GM20000 (cell line): ENCODE results near the gene EME2.

Experiments
- DNase-seq: peaks from one replicate; pipeline ENCODE4 v3.0.0; 2012; ENCODE audit warnings: low spot score
- TF ChIP-seq, protein P1 (sequence below): IDR thresholded peaks from 2 replicates; pipeline ENCODE4 v1.5.1; 2012; ENCODE audit warnings: mild to moderate bottlenecking, control low read depth; ENCODE audit errors: extremely low read depth, missing control alignments

Gene EME2

DNA sequence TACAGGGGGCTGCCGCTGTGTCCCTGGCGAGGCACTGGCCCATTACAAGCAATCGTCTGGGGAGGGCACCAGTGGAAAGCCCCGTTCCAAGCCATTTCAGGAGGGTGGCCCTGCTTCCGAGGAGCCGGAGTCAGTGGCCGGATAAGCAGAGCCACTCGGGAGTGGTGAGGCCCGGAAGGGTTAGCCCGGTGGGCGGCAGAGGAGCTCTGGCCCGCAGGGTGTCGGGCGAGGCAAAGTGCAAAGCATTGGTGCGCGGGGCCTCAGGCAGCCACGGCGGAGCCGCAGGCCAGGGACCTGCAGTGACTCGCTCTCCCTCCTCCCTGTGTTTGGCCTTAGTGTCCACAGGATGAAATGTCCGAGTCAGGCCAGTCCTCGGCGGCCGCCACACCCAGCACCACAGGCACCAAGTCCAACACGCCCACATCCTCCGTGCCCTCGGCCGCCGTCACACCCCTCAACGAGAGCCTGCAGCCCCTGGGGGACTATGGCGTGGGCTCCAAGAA, 25.9 kb upstream of the EME2 start:
- DNase-seq, result no peak
- TF ChIP-seq, protein P1, sequence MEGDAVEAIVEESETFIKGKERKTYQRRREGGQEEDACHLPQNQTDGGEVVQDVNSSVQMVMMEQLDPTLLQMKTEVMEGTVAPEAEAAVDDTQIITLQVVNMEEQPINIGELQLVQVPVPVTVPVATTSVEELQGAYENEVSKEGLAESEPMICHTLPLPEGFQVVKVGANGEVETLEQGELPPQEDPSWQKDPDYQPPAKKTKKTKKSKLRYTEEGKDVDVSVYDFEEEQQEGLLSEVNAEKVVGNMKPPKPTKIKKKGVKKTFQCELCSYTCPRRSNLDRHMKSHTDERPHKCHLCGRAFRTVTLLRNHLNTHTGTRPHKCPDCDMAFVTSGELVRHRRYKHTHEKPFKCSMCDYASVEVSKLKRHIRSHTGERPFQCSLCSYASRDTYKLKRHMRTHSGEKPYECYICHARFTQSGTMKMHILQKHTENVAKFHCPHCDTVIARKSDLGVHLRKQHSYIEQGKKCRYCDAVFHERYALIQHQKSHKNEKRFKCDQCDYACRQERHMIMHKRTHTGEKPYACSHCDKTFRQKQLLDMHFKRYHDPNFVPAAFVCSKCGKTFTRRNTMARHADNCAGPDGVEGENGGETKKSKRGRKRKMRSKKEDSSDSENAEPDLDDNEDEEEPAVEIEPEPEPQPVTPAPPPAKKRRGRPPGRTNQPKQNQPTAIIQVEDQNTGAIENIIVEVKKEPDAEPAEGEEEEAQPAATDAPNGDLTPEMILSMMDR, result no peak

GRCh38 chr16:1747934-1748333, 24.7 kb upstream of the EME2 start:
- TF ChIP-seq, protein P1, result no peak
- DNase-seq, result no peak

DNA sequence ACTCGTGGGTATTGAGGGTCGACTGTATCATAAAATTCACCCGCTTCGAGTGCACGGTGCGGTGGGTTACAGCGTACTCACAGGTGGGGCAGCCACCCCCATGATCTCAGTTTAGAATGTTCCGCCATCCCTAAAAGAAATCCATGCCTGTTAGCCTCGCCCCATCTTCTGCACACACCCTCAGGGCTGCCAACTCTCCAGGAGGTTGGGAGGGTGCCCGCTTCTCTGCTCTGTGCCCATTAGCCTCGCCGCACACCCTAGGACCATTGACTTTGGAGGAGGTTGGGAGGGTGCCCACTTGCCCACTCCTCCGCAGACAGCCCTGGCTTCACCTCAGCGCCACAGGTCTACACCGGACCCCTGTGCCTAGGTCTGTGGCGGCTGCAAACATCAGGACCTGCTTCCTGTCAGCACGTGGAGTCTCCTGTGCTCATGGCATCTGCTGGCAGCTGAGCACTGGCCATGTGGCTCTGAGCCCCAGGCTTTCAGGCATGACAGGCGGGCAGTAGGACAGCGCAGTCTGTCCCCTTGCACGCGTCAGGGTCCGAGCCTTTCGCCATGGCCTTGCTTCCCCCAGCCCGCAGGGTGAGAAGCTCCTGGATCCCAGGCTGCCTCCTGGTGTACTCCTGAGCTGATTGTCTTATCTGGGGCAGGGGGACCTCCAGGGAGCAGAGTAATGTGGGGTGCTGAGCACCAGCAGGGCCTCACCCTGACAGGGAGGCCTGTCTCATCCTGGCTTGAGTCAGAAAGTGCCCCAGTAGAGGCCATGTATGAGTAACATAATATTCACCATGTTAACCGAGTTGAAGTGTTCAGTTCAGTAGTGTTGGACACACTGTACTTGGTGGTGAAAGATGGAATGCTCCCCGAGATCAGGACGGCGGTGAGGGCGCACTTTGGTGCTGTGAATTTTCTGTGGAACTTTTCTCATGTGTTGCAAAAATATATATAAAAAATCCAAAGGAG, 23.2 kb upstream of the EME2 start:
- TF ChIP-seq, protein P1, result no peak
- no peak for DNase-seq

- TF ChIP-seq, protein P1, result no peak
These were observed 20.7 kb upstream of the EME2 start for GRCh38 chr16:1751946-1752345.

GRCh38 chr16:1752853-1753252, 19.8 kb upstream of the EME2 start:
- TF ChIP-seq, protein P1, result no peak
- no peak for DNase-seq

More at GRCh38 chr16:1751946-1752345, 20.7 kb upstream of the EME2 start:
- DNase-seq, result no peak

- no peak for DNase-seq
These were observed 18.4 kb upstream of the EME2 start for GRCh38 chr16:1754204-1754603.

More at GRCh38 chr16:1754204-1754603, 18.4 kb upstream of the EME2 start:
- TF ChIP-seq, protein P1, result no peak
